IMR-90 (cell line): ENCODE results near the gene NUBP2.

ENCODE experiments used
- CEBPB ChIP-seq: IDR thresholded peaks from 2 replicates; pipeline ENCODE4 v1.6.1; 2012; ENCODE audit warnings: low read depth, low read length, improper control_type of control experiment
- ELK1 ChIP-seq: fragments of 150-350 bp; IDR thresholded peaks from 2 replicates; pipeline ENCODE4 v1.6.1; 2016; ENCODE audit warnings: low read depth, mild to moderate bottlenecking, low read length, moderate library complexity, borderline replicate concordance
- MAFK ChIP-seq: IDR thresholded peaks from 2 replicates; pipeline ENCODE4 v1.6.1; 2012; ENCODE audit warnings: low read depth, low read length, improper control_type of control experiment
- NFE2L2 ChIP-seq: fragments of 150-350 bp; IDR thresholded peaks from 2 replicates; pipeline ENCODE4 v1.6.1; 2016; ENCODE audit warnings: low read depth, mild to moderate bottlenecking, low read length
- POLR2A ChIP-seq: IDR thresholded peaks from 2 replicates; pipeline ENCODE4 v1.6.1; 2012; ENCODE audit warnings: mild to moderate bottlenecking, low read depth, low read length
- RAD21 ChIP-seq: IDR thresholded peaks from 2 replicates; pipeline ENCODE4 v1.6.1; 2012; ENCODE audit warnings: low read length, improper control_type of control experiment
- RFX5 ChIP-seq: IDR thresholded peaks from 2 replicates; pipeline ENCODE4 v1.8.0; 2012; ENCODE audit warnings: low read depth, mild to moderate bottlenecking, low read length, moderate library complexity
- SMC3 ChIP-seq: fragments of 150-350 bp; IDR thresholded peaks from 2 replicates; pipeline ENCODE4 v1.6.1; 2016; ENCODE audit warnings: low read depth, mild to moderate bottlenecking, antibody characterized with exemption, low read length, moderate library complexity
- USF2 ChIP-seq: fragments of 150-350 bp; IDR thresholded peaks from 2 replicates; pipeline ENCODE4 v1.6.1; 2017; ENCODE audit warnings: mild to moderate bottlenecking, antibody characterized with exemption, low read length, low read depth
- TF ChIP-seq, protein P1 (sequence below): conservative IDR thresholded peaks from 2 replicates; pipeline ENCODE4 v1.5.1; 2012; ENCODE audit warnings: mild to moderate bottlenecking, low read depth, low read length, improper control_type of control experiment

- TF ChIP-seq USF2 (no peak), POLR2A (no peak), CEBPB (no peak), RAD21 (no peak), RFX5 (no peak), MAFK (no peak), ELK1 (no peak), SMC3 (no peak), NFE2L2 (no peak)
- TF ChIP-seq, protein P1, sequence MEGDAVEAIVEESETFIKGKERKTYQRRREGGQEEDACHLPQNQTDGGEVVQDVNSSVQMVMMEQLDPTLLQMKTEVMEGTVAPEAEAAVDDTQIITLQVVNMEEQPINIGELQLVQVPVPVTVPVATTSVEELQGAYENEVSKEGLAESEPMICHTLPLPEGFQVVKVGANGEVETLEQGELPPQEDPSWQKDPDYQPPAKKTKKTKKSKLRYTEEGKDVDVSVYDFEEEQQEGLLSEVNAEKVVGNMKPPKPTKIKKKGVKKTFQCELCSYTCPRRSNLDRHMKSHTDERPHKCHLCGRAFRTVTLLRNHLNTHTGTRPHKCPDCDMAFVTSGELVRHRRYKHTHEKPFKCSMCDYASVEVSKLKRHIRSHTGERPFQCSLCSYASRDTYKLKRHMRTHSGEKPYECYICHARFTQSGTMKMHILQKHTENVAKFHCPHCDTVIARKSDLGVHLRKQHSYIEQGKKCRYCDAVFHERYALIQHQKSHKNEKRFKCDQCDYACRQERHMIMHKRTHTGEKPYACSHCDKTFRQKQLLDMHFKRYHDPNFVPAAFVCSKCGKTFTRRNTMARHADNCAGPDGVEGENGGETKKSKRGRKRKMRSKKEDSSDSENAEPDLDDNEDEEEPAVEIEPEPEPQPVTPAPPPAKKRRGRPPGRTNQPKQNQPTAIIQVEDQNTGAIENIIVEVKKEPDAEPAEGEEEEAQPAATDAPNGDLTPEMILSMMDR, result no peak
Observed at GRCh38 chr16:1834096-1834495, 51.3 kb downstream of the NUBP2 start.
